SU-DHL-6 (cell line): ENCODE data around the gene CS.

Experiments
- CTCF ChIP-seq: fragments of 200-600 bp; sonication (generic); IDR thresholded peaks from one replicate; pipeline ENCODE4 v1.5.1; 2017; ENCODE audit warnings: antibody characterized with exemption, mild to moderate bottlenecking, low read length, moderate library complexity; ENCODE audit not compliant: insufficient read depth, poor library complexity, severe bottlenecking
- EZH2phosphoT487 ChIP-seq: fragments of 200-600 bp; sonication (generic), shearing (Covaris generic); conservative IDR thresholded peaks from 2 replicates; pipeline ENCODE4 v1.6.1; 2018; ENCODE audit warnings: mild to moderate bottlenecking, antibody characterized with exemption, low read length, moderate library complexity, mixed read lengths

- TF ChIP-seq EZH2phosphoT487 (no peak), CTCF (no peak)
Measured at GRCh38 chr12:56336361-56337167, 36.4 kb upstream of the CS start.
